B cell (primary cell): Measurements from ENCODE around the gene PTPN13. TPM values are rescaled to one million over a fixed set of nuclear protein-coding genes. Genes with fewer than 3 reads are reported as not detected.

Experiments
- ATAC-seq: fragments of 200-7000 bp; cut with Tn5 transposase; one replicate; pipeline ENCODE4 v1.10.0; 2021; ENCODE audit warnings: low read depth, mild to moderate bottlenecking, moderate number of reproducible peaks, moderate library complexity
- CTCF ChIA-PET: fragments of 350-600 bp; sonication (Branson Sonifier 250); formaldehyde crosslinking; loops from one replicate; lab custom pipeline; 2021; ENCODE audit warnings: antibody characterized with exemption, inconsistent platforms; lab: Charles Lee
- POLR2A ChIA-PET: fragments of 350-600 bp; sonication (Branson Sonifier 250); formaldehyde crosslinking; loops from one replicate; lab custom pipeline; 2021; ENCODE audit warnings: antibody characterized with exemption; lab: Charles Lee
- DNase-seq: peaks from one replicate; pipeline ENCODE4 v3.0.0; 2013
- H2AFZ ChIP-seq: 2 replicates; pipeline ENCODE4 v1.6.1; 2012; ENCODE audit warnings: mild to moderate bottlenecking, low read depth, low read length; ENCODE audit not compliant: insufficient read depth, poor library complexity, severe bottlenecking
- H3K27ac ChIP-seq, 2 donors: 1 replicate in 1 of 2; 2 replicates in 1 of 2; pipeline ENCODE4 v1.5.1; 2012 to 2013; ENCODE audit warnings: low read length in 2 of 2, mild to moderate bottlenecking in 2 of 2, moderate library complexity in 1 of 2
- H3K27me3 ChIP-seq, 4 experiments: fragments of 200-600 bp in 1 of 4; sonication (generic) in 1 of 4; replicated peaks in 1 of 4; 1 replicate in 2 of 4; 2 replicates in 2 of 4; pipeline versions ENCODE4 v1.6.1 to v1.7.0; 2013 to 2016; ENCODE audit warnings: low read length in 3 of 4, mild to moderate bottlenecking in 2 of 4, mixed read lengths in 1 of 4, moderate library complexity in 1 of 4; ENCODE audit not compliant: insufficient read depth in 4 of 4, control insufficient read depth in 3 of 4; ENCODE audit errors: control extremely low read depth in 1 of 4
- H3K36me3 ChIP-seq, 2 experiments: replicated peaks in 1 of 2; 1 replicate in 1 of 2; 2 replicates in 1 of 2; pipeline versions ENCODE4 v1.6.1 to v1.7.1; 2013; ENCODE audit warnings: low read length in 1 of 2; ENCODE audit not compliant: insufficient read depth in 2 of 2, control insufficient read depth in 1 of 2; ENCODE audit errors: control extremely low read depth in 1 of 2, extremely low read depth in 1 of 2
- H3K4me1 ChIP-seq, 2 donors: fragments of 200-600 bp in 1 of 2; sonication (generic) in 1 of 2; 1 replicate in 1 of 2; 2 replicates in 1 of 2; pipeline versions ENCODE4 v1.5.1 to v1.6.1; 2013 to 2017; ENCODE audit warnings: low read length in 2 of 2; ENCODE audit not compliant: control insufficient read depth in 2 of 2, insufficient read depth in 2 of 2
- H3K4me2 ChIP-seq: replicated peaks from 2 replicates; pipeline ENCODE3; 2012; ENCODE audit warnings: mild to moderate bottlenecking, low read depth, low read length; ENCODE audit not compliant: poor library complexity, severe bottlenecking
- H3K4me3 ChIP-seq, 5 experiments: fragments of 200-600 bp in 1 of 5; sonication (generic) in 1 of 5; 1 replicate in 3 of 5; 2 replicates in 2 of 5; pipeline versions ENCODE4 v1.5.1 to v1.7.0; 2011 to 2016; ENCODE audit warnings: low read length in 4 of 5, mild to moderate bottlenecking in 4 of 5, low read depth in 2 of 5, control low read depth in 1 of 5, moderate library complexity in 1 of 5; ENCODE audit not compliant: insufficient read depth in 1 of 5; ENCODE audit errors: control extremely low read depth in 1 of 5, extremely low read depth in 1 of 5
- H3K79me2 ChIP-seq: fragments of 200-600 bp; sonication (generic); one replicate; pipeline ENCODE4 v1.6.0; 2016; ENCODE audit warnings: low read length; ENCODE audit not compliant: control insufficient read depth, insufficient read depth
- H3K9ac ChIP-seq: fragments of 200-600 bp; sonication (generic); 2 replicates; pipeline ENCODE4 v1.6.1; 2017; ENCODE audit warnings: mild to moderate bottlenecking, low read length, moderate library complexity
- H3K9me3 ChIP-seq, 3 donors: one replicate each; pipeline versions ENCODE4 v1.6.1 to v1.7.1; 2013; ENCODE audit warnings: low read length in 2 of 3; ENCODE audit not compliant: control insufficient read depth in 2 of 3, insufficient read depth in 1 of 3; ENCODE audit errors: control extremely low read depth in 1 of 3
- H4K20me1 ChIP-seq: 2 replicates; pipeline ENCODE4 v1.6.0; 2012; ENCODE audit warnings: mild to moderate bottlenecking, low read length; ENCODE audit not compliant: insufficient read depth, control insufficient read depth, poor library complexity, severe bottlenecking
- H3K27ac Mint-ChIP-seq: one replicate; pipeline ENCODE4 v1.8.0; 2021; ENCODE audit warnings: mixed read lengths
- H3K27me3 Mint-ChIP-seq: one replicate; pipeline ENCODE4 v1.8.0; 2021; ENCODE audit warnings: mixed read lengths
- H3K4me1 Mint-ChIP-seq: one replicate; pipeline ENCODE4 v1.8.0; 2021; ENCODE audit warnings: mixed read lengths
- H3K4me3 Mint-ChIP-seq: one replicate; pipeline ENCODE4 v1.8.0; 2021; ENCODE audit warnings: mixed read lengths
- H3K9me3 Mint-ChIP-seq: one replicate; pipeline ENCODE4 v1.8.0; 2022; ENCODE audit warnings: mixed read lengths; ENCODE audit not compliant: insufficient read depth
- EZH2 ChIP-seq: IDR thresholded peaks from 2 replicates; pipeline ENCODE4 v1.6.1; 2012; ENCODE audit warnings: borderline replicate concordance, low read depth, mild to moderate bottlenecking, moderate library complexity, low read length; ENCODE audit not compliant: insufficient read depth, poor library complexity, severe bottlenecking
- WGBS: methylation state at CpG from one replicate; pipeline ENCODE4 v1.1.5; 2013; ENCODE audit warnings: missing lambda C conversion rate; ENCODE audit not compliant: insufficient coverage; 5-methylcytosine and 5-hydroxymethylcytosine counted together
- intact Hi-C: fragments of 100-400 bp; cut with micrococcal nuclease; formaldehyde crosslinking; loops from one replicate; pipeline ENCODE4 v1.10.0; 2022
- polyA plus RNA-seq: library from polyadenylated mRNA; depleted of rRNA; stranded (reverse); fragments of >200 nt; gene quantifications from 2 replicates; pipeline ENCODE4 v1.2.3, GENCODE V29; 2012
- total RNA-seq, 2 donors: library from RNA; stranded (reverse); fragments of 120-200 nt in 1 of 2; gene quantifications; 1 replicate in 1 of 2; 2 replicates in 1 of 2; pipeline versions ENCODE4 v1.2.3 to v1.2.4, GENCODE V29; 2013 to 2022
- TF ChIP-seq, protein P1 (sequence below): fragments of 200-600 bp; IDR thresholded peaks from one replicate; pipeline ENCODE4 v1.8.0; 2022; ENCODE audit warnings: antibody characterized with exemption, mild to moderate bottlenecking

Gene PTPN13
- total and polyA plus RNA-seq, 2 donors (not counting 1 experiment from before 2014, with no cell fraction given) = 0.91 TPM; not detected in 1

DNA sequence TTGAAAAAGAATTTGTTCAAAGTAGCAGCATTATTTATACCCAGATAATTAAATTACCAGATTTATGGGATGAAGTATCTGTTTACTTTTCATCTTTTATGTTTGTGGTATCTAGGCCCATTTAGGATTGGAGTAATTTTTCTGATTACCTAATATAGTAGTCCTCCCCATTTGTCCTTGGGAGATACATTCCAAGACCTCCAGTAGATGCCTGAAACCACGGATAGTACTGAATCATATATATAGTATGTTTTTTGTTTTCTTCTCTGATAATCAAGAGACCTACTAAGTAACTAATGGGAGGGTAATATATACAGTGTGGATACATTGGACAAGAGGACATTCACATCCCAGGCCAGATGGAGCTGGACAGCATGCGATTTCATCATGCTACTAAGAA lies 30.7 kb upstream of the PTPN13 start:
- no peak overlapping the region for H3K9ac ChIP-seq
- WGBS = no CpG with 5 or more reads among the region's 2 CpGs
- H3K27ac Mint-ChIP-seq = no peak overlapping the region
- no peaks in the 10 kb centered on the region for H3K4me1 ChIP-seq
- peaks cover 17% of the 10 kb centered on the region for H3K27me3 Mint-ChIP-seq
- no peak overlapping the region for H3K4me3 Mint-ChIP-seq
- DNase-seq (no peak), ATAC-seq (no peak)
- H3K4me2 ChIP-seq = no peak overlapping the region
- ChIA-PET POLR2A (no interaction called here), CTCF (no interaction called here)
- H2AFZ ChIP-seq = no peak overlapping the region
- no peaks in the 10 kb centered on the region for H3K36me3 ChIP-seq
- H3K79me2 ChIP-seq = no peaks in the 10 kb centered on the region
- no peaks in the 10 kb centered on the region for H3K4me1 Mint-ChIP-seq
- no peak overlapping the region for H3K27ac ChIP-seq
- intact Hi-C loops = no loop called here
- no peaks in the 10 kb centered on the region for H3K9me3 Mint-ChIP-seq
- no peaks in the 10 kb centered on the region for H3K9me3 ChIP-seq
- no peak overlapping the region for H3K4me3 ChIP-seq
- H3K27me3 ChIP-seq = no peaks in the 10 kb centered on the region
- TF ChIP-seq, protein P1, sequence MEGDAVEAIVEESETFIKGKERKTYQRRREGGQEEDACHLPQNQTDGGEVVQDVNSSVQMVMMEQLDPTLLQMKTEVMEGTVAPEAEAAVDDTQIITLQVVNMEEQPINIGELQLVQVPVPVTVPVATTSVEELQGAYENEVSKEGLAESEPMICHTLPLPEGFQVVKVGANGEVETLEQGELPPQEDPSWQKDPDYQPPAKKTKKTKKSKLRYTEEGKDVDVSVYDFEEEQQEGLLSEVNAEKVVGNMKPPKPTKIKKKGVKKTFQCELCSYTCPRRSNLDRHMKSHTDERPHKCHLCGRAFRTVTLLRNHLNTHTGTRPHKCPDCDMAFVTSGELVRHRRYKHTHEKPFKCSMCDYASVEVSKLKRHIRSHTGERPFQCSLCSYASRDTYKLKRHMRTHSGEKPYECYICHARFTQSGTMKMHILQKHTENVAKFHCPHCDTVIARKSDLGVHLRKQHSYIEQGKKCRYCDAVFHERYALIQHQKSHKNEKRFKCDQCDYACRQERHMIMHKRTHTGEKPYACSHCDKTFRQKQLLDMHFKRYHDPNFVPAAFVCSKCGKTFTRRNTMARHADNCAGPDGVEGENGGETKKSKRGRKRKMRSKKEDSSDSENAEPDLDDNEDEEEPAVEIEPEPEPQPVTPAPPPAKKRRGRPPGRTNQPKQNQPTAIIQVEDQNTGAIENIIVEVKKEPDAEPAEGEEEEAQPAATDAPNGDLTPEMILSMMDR = no peak
- TF ChIP-seq EZH2 = no peak
- no peaks in the 10 kb centered on the region for H4K20me1 ChIP-seq

DNA sequence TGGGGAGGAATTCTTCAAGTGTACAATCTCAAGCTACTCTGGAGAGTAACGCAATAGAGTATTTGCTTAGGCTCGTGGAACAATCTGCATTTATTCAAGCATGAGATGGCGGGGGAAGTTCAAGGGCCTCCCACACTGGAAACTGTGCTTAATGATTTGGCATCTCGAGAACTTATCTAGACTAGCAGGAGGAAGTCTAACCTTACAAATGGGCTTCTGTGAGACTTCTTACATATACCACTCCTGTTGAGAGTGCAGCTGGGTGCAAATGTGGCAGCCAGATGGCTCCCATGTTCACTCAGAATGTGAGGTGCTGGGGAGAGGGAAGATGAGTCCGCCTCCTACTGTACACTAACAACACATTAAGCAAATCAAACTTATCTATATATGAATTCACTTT lies 29.3 kb upstream of the PTPN13 start:
- TF ChIP-seq, protein P1 = no peak
- TF ChIP-seq EZH2 = no peak
- Mint-ChIP-seq H3K27me3 (peaks cover 17% of the 10 kb centered on the region), H3K27ac (no peak overlapping the region), H3K4me3 (no peak overlapping the region), H3K9me3 (no peaks in the 10 kb centered on the region), H3K4me1 (no peaks in the 10 kb centered on the region)
- H3K9ac ChIP-seq = no peak overlapping the region
- H3K4me2 ChIP-seq = no peak overlapping the region
- H3K27me3 ChIP-seq = no peaks in the 10 kb centered on the region
- H3K79me2 ChIP-seq = no peaks in the 10 kb centered on the region
- H3K27ac ChIP-seq = no peak overlapping the region
- H3K36me3 ChIP-seq = no peaks in the 10 kb centered on the region
- no peak overlapping the region for H3K4me3 ChIP-seq
- no peaks in the 10 kb centered on the region for H4K20me1 ChIP-seq
- no peaks in the 10 kb centered on the region for H3K4me1 ChIP-seq
- intact Hi-C loops = no loop called here
- ATAC-seq = no peak
- H3K9me3 ChIP-seq = no peaks in the 10 kb centered on the region
- 75% methylated on average over 3 of the region's 5 CpGs for WGBS
- POLR2A ChIA-PET = no interaction called here
- no peak for DNase-seq
- CTCF ChIA-PET = no interaction called here
- H2AFZ ChIP-seq = no peak overlapping the region
